GM12872 (cell line): Measurements from ENCODE around the gene SLC3A2.

ENCODE experiments used
- CTCF ChIP-seq: IDR thresholded peaks from 3 replicates; pipeline ENCODE4 v1.5.1; 2011; ENCODE audit warnings: low read depth, mild to moderate bottlenecking, low read length, moderate library complexity; ENCODE audit not compliant: insufficient read depth

SLC3A2 gene

GRCh38 chr11:62896049-62896448 is 15.4 kb downstream of the SLC3A2 start:
- no peak for TF ChIP-seq CTCF

DNA sequence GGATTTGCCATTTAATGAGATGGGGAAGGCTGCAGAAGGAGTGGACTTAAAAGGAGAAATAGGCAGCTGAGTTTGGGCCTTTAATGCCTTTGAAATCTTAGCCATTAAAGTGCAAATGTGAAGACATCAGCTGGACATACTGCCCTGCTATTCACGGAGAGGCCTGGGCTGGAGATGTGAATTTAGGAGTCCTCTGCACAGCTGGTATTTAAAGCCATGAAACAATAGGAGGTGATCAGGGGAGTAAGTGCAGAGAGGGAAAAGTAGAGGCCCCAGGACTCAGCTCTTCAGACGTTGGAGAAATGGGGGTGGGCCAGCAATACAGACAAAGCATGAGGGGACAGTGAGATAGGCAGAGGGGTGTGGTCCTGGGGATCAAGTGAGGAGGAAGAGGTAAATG is 16.6 kb downstream of the SLC3A2 start:
- no peak for TF ChIP-seq CTCF

DNA sequence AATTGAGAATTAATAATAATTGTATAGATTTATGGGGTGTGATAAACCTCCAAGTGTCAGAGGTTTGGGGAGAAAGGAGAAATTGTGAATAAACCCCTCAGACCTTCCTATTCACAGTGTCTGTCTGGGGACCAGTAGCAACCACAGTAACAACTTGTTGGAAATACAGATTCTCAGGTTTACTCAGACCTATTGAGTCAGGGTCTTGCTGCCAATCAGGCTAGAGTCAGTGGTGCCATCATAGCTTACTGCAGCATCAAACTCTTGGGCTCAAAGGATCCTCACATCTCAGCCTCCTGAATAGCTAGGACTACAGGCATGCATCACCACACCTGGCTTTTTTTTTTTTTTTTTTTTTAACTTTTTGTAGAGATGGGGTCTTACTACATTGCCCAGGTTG is 17.3 kb downstream of the SLC3A2 start:
- no peak for TF ChIP-seq CTCF

GRCh38 chr11:62902932-62903331 is 22.2 kb downstream of the SLC3A2 start:
- no peak for TF ChIP-seq CTCF

DNA sequence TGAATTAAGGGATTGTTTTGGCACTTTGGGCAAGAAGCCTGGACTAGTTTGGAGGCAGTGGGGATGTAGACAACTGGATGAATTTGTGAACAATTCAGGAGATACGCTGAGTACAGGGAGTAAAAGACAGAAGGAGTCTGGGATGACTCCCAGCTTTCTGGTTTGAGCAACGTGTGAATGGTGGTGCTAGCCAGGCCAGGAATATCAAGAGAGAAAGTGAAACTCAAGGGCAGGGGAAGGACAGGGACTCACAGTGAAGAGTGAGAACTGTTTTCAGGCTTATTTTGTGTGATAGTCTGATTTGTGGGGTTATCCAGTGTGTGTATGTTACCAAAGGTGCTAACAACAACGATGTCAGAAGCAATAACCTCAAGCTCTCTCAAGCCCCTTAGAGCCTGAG is 24.6 kb downstream of the SLC3A2 start:
- no peak for TF ChIP-seq CTCF

DNA sequence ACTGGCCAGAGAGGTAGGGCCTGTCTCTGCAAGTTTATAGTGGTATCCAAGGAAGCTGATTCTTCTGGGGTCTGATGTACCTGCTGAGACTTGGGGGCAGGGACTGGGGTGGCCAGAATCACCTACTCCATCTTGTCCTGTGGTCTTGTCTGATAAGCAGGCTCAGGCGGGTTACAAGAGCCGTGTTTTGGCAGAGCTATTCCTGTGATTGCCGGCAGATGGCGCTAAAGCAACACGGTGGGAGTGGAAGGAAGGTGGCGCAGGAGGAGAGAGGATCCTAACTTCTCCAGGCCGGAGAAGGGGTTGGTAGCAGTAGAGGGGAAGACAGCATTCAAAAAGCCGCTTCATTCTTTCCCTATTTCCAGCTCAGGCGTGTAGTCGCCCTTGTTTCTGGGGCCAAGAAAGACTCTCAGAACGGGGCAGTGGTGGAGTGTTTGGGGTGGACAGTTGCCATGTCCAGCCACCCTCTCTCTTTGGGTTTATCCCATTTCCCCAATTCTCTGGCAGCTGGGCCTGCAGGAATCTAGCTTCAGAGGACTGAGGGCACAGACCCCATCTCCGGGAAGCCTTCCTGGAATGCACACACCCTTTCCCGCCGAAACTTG is 25.3 kb downstream of the SLC3A2 start:
- peak; percentile 100 for TF ChIP-seq CTCF

- no peak for TF ChIP-seq CTCF
Measured at GRCh38 chr11:62908468-62909072, 27.9 kb downstream of the SLC3A2 start.
